ENCODE measurements around the gene PLRG1.

DNA sequence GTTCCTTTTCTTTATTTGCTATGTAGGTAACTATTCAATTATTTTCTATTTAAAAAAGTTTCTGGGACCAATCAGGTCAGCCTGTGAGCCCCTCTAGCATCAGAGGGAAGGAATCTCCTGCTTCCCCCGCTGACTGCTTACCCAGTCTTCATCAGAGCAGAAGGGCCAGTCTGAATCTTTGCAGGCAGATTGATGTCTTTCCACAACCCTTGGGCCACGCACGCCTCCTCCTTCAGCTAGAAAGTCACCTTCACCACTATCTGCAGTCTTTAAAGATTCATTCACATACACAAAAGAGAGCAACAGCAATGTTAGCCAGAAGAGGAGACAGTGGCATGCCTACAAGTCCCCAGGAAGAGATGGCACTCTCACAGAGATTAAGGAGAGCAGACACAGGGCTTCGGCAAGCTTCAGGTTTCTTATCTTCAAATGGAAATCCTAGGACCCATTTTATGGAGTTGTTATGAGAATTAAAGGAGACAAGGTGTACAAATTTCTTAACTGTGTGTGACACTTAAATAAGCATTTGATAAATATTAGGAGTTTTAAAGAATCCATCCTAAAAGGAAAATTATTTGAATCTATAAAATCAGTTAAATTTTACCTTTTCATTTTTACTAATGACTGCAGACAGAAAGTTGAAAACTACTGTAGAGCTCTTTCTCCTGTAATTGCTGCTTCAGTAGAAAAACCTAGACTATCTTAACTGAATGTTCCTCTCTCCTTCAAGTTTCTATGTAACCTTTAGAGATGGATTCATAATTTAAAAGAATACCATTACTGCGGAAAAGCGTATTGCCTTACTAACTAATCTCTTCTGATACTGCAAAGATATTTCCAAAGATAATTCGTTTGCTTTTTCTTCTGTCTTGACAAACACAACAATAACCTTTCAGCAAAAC is 39.3 kb upstream of the PLRG1 start:
- TF ChIP-seq, protein P1, sequence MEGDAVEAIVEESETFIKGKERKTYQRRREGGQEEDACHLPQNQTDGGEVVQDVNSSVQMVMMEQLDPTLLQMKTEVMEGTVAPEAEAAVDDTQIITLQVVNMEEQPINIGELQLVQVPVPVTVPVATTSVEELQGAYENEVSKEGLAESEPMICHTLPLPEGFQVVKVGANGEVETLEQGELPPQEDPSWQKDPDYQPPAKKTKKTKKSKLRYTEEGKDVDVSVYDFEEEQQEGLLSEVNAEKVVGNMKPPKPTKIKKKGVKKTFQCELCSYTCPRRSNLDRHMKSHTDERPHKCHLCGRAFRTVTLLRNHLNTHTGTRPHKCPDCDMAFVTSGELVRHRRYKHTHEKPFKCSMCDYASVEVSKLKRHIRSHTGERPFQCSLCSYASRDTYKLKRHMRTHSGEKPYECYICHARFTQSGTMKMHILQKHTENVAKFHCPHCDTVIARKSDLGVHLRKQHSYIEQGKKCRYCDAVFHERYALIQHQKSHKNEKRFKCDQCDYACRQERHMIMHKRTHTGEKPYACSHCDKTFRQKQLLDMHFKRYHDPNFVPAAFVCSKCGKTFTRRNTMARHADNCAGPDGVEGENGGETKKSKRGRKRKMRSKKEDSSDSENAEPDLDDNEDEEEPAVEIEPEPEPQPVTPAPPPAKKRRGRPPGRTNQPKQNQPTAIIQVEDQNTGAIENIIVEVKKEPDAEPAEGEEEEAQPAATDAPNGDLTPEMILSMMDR (IDR thresholded peaks at IDR 0.05; ENCODE audit: poor library complexity, severe bottlenecking): no peak
- TF ChIP-seq POLR2AphosphoS5 (IDR thresholded peaks at IDR 0.05) (no peak), EP300 (conservative IDR thresholded peaks at IDR 0.05; ENCODE audit: poor library complexity, severe bottlenecking) (no peak), TAF1 (IDR thresholded peaks at IDR 0.05; ENCODE audit: low read depth) (no peak), EZH2 (IDR thresholded peaks at IDR 0.05; ENCODE audit: borderline replicate concordance, insufficient read depth, low read length, poor library complexity, severe bottlenecking) (no peak)
- TF ChIP-seq, protein P2, sequence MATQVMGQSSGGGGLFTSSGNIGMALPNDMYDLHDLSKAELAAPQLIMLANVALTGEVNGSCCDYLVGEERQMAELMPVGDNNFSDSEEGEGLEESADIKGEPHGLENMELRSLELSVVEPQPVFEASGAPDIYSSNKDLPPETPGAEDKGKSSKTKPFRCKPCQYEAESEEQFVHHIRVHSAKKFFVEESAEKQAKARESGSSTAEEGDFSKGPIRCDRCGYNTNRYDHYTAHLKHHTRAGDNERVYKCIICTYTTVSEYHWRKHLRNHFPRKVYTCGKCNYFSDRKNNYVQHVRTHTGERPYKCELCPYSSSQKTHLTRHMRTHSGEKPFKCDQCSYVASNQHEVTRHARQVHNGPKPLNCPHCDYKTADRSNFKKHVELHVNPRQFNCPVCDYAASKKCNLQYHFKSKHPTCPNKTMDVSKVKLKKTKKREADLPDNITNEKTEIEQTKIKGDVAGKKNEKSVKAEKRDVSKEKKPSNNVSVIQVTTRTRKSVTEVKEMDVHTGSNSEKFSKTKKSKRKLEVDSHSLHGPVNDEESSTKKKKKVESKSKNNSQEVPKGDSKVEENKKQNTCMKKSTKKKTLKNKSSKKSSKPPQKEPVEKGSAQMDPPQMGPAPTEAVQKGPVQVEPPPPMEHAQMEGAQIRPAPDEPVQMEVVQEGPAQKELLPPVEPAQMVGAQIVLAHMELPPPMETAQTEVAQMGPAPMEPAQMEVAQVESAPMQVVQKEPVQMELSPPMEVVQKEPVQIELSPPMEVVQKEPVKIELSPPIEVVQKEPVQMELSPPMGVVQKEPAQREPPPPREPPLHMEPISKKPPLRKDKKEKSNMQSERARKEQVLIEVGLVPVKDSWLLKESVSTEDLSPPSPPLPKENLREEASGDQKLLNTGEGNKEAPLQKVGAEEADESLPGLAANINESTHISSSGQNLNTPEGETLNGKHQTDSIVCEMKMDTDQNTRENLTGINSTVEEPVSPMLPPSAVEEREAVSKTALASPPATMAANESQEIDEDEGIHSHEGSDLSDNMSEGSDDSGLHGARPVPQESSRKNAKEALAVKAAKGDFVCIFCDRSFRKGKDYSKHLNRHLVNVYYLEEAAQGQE (IDR thresholded peaks at IDR 0.05; ENCODE audit: borderline replicate concordance): no peak

All from neural cell (in vitro differentiated cells).